Type B pancreatic cell (in vitro differentiated cells): Measurements from ENCODE around the gene RBM5. TPM values are rescaled to one million over a fixed set of nuclear protein-coding genes. Genes with fewer than 3 reads are reported as not detected.
A peak's percentile ranks its signal among the peaks of the same experiment; 100 is the strongest.

ENCODE experiments used
- DNase-seq: peaks from one replicate; pipeline ENCODE4 v3.0.0; 2021; ENCODE audit warnings: mixed read lengths; ENCODE audit not compliant: unreplicated experiment; ENCODE audit errors: extremely low spot score
- H3K27ac Mint-ChIP-seq: 2 replicates; pipeline ENCODE4 v1.8.0; 2021; ENCODE audit warnings: mild to moderate bottlenecking, mixed read lengths
- H3K27me3 Mint-ChIP-seq: 2 replicates; pipeline ENCODE4 v1.8.0; 2021; ENCODE audit warnings: mixed read lengths
- H3K36me3 Mint-ChIP-seq: 2 replicates; pipeline ENCODE4 v1.8.0; 2021; ENCODE audit warnings: mixed read lengths
- H3K4me1 Mint-ChIP-seq: one replicate; pipeline ENCODE4 v1.8.0; 2021; ENCODE audit warnings: mixed read lengths; ENCODE audit not compliant: unreplicated experiment
- H3K4me3 Mint-ChIP-seq: 2 replicates; pipeline ENCODE4 v1.8.0; 2021; ENCODE audit warnings: mild to moderate bottlenecking, mixed read lengths
- H3K9me3 Mint-ChIP-seq: 2 replicates; pipeline ENCODE4 v1.8.0; 2021; ENCODE audit warnings: mixed read lengths
- total RNA-seq: library from RNA; stranded (reverse); gene quantifications from 2 replicates; pipeline ENCODE4 v1.2.1, GENCODE V29; 2021; ENCODE audit warnings: low replicate concordance
- TF ChIP-seq, protein P1 (sequence below): fragments of 200-600 bp; sonication (generic); conservative IDR thresholded peaks from 2 replicates; pipeline ENCODE4 v1.5.0; 2021; ENCODE audit warnings: antibody characterized with exemption, mild to moderate bottlenecking

RBM5 gene
- total RNA-seq, 1 donor from 2014 or later = 244 TPM

DNA sequence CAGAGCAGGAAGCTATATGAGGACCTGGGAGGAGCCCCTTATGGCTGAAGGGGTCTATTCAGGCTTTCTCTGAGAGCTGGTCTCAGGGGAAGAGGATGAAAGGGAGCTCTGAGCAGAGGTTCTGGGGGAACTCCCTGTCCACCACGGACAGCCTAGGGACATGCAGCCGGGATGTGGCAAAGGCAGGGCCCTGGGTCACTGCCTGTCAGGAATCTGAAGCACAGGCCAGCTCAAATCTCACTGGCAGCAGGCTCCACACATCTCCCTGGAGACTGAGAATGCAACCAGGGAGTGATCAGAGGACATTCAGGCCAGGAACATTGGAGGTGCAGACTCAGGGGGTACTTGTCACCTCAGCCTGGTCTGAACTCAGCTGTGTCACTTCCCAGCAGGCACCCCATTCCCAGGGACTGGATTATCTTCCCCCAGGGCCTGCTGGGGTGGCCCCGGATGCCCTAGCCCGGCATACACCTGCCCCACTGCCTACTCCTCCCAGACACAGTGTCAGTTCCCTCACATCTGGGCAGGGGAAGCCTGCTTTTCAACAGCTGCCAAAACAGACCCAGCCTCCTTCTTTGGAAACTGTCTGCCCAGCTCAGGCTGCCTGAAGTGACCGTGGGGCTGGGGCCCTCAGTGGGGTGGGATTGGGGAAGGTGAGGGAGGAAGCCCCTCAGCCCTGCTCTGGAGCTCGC lies 48.1 kb downstream of the RBM5 start:
- no peak for DNase-seq
- Mint-ChIP-seq H3K4me1 (peaks cover 30% of the 10 kb centered on the region), H3K9me3 (no peaks in the 10 kb centered on the region), H3K36me3 (no peaks in the 10 kb centered on the region), H3K27me3 (no peaks in the 10 kb centered on the region), H3K27ac (no peak overlapping the region), H3K4me3 (no peak overlapping the region)
- TF ChIP-seq, protein P1, sequence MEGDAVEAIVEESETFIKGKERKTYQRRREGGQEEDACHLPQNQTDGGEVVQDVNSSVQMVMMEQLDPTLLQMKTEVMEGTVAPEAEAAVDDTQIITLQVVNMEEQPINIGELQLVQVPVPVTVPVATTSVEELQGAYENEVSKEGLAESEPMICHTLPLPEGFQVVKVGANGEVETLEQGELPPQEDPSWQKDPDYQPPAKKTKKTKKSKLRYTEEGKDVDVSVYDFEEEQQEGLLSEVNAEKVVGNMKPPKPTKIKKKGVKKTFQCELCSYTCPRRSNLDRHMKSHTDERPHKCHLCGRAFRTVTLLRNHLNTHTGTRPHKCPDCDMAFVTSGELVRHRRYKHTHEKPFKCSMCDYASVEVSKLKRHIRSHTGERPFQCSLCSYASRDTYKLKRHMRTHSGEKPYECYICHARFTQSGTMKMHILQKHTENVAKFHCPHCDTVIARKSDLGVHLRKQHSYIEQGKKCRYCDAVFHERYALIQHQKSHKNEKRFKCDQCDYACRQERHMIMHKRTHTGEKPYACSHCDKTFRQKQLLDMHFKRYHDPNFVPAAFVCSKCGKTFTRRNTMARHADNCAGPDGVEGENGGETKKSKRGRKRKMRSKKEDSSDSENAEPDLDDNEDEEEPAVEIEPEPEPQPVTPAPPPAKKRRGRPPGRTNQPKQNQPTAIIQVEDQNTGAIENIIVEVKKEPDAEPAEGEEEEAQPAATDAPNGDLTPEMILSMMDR = no peak

DNA sequence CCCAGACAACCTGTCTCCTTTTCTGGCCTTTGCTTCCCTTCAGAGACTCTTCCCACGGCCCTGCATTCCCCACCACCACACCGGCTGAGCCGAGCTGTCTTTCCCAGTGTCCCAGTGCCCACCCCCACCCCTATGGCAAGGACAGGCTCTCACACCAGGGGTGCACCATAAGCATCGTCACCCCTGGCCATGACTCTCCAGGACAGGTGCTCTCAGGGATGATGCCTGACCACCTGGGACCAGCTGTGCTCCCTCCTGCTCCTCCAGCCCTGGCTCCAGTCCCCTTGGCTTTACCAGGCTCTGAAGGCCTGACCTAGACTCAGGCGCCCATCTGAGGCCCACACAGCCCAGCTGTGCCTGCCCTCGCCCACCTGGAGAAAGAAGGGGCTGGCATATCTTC lies 48.8 kb downstream of the RBM5 start:
- Mint-ChIP-seq H3K36me3 (no peaks in the 10 kb centered on the region), H3K27ac (no peak overlapping the region), H3K4me1 (peaks cover 30% of the 10 kb centered on the region), H3K4me3 (no peak overlapping the region), H3K9me3 (no peaks in the 10 kb centered on the region), H3K27me3 (no peaks in the 10 kb centered on the region)
- DNase-seq = no peak
- TF ChIP-seq, protein P1 = no peak

DNA sequence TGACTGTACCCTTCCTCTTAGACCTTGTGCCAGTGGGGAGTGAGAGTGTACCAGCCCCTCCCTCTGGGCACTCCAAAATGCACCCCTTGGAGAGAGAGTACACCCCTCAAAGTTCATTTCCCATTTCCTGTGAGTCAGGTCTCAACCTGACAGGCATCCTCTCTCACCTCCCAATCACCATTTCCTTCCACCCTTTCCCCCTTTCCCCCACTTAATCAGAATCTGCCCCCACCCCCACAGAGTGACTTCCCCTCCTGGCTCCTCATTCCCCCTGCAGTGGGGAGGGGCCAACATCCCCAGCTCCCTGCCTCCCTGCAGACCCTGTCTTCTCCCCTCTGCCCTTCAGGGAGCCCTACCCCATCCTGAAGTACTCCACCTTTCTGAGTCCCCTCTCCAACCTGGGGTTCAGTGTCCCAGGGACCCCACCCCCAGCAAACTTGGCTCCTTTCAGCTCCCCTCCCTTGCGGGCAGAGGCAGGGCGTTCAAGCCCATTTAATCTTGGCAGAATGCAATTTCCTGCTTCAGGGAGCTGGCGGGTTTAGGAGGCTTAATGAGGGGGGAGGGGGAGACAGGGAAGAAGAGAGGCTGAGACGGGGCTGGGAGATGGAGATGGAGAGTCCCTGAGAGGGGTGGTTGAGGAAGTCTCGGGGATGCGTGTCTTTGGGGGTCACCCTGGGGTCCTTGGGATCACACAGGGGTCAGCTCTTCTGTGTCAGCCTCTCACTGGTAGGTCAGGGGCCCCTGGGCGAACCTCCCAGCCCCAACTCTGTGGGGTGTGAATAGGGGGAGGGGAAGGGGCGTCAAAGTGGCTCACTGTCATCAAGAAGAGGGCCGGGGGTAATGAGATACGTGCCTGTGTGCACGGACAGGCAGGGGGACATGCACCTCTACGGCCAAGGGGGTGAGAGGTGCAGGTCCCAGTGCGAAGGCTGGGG lies 49.8 kb downstream of the RBM5 start:
- Mint-ChIP-seq H3K4me1 (peaks cover 30% of the 10 kb centered on the region), H3K9me3 (no peaks in the 10 kb centered on the region), H3K36me3 (no peaks in the 10 kb centered on the region), H3K27me3 (no peaks in the 10 kb centered on the region), H3K27ac (peak overlapping the region; percentile 21), H3K4me3 (peak overlapping the region; percentile 66)
- no peak for DNase-seq
- TF ChIP-seq, protein P1 = no peak

DNA sequence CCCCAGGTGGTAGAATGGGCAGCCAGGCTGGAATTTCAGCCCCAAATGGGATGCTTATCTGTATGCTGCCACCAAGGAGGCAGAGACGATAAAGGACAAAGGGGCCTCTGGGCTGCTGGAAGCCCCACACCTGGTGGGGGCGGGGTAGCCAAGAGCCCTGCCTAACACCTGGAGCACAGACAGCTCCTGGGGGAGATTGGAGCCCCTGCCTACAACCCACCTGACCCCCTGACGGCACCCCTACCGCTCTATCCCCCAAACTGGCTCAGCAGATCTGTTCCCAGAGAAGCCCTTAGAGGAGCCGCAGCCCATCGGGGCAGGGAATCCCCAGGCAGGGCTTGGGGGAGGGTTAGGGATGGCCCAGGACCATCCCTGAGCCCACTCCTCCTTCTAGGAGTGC lies 50.6 kb downstream of the RBM5 start:
- no peak for DNase-seq
- Mint-ChIP-seq H3K4me1 (peaks cover 30% of the 10 kb centered on the region), H3K4me3 (no peak overlapping the region), H3K9me3 (no peaks in the 10 kb centered on the region), H3K36me3 (no peaks in the 10 kb centered on the region), H3K27me3 (no peaks in the 10 kb centered on the region), H3K27ac (no peak overlapping the region)
- TF ChIP-seq, protein P1 = no peak

DNA sequence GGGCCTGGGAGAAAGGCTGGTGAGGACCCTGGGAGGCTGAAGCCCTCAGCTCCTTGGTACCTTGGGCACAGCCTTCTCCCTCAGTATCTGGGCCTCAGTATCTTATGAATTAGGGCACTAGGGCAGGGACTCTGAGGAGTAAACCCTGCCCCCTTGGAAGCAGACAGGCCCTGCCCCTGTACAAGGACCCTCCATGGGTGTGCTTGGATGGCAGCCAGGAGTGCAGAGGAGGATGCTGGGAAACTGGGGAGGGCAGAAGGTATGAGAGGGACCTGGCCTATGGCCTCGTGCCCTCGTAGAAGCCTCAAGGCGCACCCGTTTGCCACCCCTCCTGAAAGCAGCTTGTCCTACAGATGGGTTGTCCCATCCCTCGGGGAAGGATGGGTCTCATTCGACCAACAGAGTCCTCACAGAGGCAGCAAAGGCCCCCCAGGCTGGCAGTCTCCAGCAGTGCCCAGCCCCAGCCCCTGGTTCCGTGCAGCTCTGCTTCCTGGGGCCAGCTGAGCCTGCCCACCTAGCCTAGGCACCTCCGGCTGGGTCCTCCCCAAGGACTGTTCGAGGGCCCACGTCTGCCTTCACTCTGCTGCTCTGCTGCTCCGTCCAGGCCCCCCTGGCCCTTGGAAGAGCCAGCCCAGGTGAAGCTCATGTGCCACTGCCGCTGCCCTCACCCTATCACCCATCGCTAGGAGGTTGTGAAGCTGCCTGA lies 51.2 kb downstream of the RBM5 start:
- H3K27ac Mint-ChIP-seq = no peak overlapping the region
- H3K4me1 Mint-ChIP-seq = peaks cover 30% of the 10 kb centered on the region
- no peaks in the 10 kb centered on the region for H3K36me3 Mint-ChIP-seq
- no peak for DNase-seq
- no peaks in the 10 kb centered on the region for H3K9me3 Mint-ChIP-seq
- no peaks in the 10 kb centered on the region for H3K27me3 Mint-ChIP-seq
- TF ChIP-seq, protein P1 = no peak
- H3K4me3 Mint-ChIP-seq = no peak overlapping the region
